C1 segment of cervical spinal cord (tissue), 14 donors: Measurements from ENCODE around the gene UBE2L3.
"Not testable (repeated sequence)": the region's sequence is repeated elsewhere in the genome, so short reads cannot be mapped to it uniquely, and the experiment has no call there.

Source experiments
- DNase-seq, 14 donors: peaks; one replicate each; lab custom pipeline; 2025; lab: John Stamatoyannopoulos, UW

UBE2L3 gene

DNA sequence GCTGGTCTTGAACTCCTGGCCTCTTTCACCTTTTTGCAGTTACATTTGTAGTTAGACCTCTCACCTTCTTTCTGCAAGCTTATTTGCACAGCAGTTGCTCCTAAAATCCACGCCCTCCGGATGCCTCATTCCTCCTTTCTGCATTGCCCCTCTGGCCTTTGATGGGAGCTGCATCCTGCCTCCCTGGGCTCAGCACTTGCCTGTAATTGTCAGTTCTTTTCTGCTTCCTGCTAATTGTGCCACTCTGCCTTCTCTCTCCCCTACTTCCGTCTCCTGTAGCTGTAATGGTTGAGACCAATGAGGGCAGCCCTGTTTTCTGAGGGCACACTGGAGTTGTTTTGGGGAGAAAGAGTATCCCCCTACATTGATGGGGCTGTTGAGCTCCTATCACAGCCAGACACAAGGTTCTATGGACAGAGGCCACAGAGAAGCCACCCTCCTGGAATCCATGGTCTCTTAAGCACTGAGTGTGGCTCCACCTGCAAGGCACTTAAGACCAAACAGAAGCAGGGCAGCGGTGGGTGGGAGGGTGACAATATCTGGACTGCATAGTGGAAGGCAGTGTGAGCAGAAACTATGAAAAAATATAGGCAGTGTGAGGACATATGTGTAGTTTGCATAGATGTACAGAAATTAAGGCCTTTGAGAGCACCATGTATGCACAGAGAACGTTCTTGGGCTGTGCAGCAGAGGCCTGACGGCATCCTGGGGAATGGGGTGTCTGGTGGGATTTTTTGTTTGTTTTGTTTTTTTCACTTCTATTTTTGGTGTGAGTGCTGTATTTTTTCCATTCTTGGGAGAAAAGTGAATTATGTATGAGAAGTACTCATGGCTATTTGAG lies 31.8 kb downstream of the UBE2L3 start:
- no peak for DNase-seq

DNA sequence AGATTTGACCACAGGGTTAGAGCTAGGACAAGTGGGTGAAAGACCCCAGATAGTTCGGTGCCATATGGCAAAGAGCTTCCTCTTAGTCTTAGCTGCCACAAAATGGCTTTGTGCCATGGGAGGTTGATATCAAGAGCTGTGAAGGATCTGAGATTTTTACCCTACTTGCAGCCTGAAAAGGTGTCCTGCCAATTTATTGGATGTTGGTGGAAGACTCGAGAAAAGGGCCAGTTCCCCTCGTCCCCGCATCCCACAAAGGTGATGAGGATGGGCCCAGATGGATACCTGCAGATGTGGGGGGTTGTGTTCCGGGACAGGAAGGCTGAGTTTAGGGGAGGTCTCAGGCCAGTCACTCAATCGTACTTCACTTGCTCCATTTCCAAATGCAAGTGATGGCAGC lies 35.1 kb downstream of the UBE2L3 start:
- no peak for DNase-seq

GRCh38 chr22:21603973-21604372 lies 36.5 kb downstream of the UBE2L3 start:
- DNase-seq, result no peak

DNA sequence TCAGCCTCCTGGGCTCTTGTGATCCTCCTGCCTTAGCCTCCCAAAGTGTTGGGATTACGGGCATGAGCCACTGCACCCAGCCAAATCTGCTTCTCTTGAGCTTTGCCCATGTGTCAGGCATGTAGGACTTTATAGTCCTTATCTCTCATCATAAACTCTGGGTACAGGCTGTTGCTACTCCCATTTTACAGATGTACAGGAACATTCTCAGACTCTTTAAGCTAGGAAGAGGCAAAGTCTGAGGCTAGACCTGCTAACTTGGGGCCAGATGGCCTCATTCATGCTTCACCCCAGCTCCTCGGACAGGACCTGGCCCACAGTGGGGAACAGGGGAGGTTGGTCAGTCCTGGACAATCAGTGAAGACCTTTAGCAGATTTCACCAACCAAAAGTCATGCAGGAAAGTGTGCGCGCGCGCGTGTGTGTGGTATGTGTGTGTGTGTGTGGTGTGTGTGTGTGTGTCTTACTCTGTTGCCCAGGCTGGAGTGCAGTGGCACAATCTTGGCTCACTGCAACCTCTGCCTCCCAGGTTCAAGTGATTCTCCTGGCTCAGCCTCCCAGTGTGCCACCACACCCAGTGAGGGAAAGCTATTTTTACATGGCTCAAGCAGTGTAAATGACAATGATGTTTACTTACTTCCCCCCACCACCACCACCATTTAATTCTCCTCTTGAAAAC lies 38.5 kb downstream of the UBE2L3 start:
- no peak for DNase-seq

DNA sequence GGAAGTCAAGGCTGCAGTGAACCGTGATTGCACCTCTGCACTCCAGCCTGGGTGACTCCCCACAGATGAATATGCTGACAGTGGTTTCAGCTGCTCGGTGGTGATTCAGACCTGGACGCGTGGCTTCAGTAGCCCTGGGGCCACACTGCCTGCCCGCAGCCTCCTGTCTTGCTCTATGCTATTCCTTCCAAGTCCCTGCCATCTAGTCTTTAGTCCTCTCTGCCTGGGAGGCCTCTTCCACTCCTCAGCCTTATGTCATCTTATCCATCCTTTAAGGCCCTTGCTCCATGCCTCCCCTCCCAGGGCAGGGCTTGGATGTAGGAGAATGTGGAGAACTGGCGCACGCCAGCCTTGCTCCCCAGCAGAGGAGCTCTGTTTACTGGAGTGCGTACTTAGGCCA lies 39.3 kb downstream of the UBE2L3 start:
- no peak for DNase-seq

DNA sequence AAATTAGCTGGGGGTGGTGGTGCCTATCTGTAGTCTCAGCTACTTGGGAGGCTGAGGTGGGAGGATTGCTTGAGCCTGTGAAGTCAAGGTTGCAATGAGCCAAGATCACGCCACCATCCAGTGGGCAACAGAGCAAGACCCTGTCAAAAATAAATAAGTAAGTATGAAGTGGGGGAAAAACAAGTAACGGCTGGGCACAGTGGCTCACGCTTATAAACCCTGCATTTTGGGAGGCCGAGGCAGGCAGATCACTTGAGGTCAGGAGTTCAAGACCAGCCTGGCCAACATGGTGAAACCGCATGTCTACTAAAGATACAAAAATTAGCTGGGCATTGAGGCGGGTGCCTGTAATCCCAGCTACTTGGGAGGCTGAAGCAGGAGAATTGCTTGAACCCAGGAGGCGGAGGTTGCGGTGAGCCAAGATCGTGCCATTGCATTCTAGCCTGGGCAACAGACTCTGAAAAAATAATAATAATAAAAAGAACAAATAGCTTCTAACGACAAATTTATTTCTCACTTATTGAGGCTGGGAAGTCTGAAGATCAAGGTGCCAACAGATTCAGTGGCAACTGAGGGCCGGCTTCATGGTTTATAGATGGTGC lies 42.1 kb downstream of the UBE2L3 start:
- DNase-seq, result not testable (repeated sequence)

DNA sequence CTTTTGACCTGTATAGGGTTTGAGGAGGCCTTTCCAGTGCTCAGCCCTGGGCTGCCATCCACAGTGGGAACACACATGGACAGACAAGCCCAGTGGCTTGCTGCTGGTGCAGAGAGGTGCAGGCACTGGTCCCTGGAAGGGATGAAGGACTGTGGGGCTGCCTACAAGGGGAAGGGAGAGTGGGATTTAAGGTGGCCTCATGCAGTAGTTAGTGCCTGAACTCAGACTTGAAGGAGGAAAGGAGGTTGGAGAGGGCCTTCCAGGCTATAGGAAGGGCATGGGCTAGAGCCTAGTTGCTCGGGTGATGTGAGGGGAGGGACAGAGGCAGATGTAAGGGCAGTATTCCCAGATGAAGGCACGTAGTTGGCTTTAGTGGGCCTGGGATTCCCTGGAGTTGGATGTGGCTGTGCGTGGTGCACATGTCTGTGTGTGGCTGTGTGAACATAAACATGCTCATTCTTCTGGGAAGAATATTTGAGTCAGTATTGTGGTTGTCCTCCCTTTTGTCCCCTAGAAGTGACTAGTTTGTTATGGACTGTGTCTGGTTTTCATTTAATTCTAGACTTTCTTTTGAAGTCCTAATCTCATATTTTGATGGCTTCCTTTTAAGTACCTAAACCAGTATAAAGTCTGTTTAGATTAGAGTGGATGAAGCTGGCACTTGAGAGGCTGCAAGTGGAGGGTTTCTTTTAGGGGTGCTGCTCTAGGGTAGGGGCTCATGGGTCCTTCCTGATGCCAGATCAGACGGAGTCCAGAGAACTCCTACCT lies 43.9 kb downstream of the UBE2L3 start:
- no peak for DNase-seq

DNA sequence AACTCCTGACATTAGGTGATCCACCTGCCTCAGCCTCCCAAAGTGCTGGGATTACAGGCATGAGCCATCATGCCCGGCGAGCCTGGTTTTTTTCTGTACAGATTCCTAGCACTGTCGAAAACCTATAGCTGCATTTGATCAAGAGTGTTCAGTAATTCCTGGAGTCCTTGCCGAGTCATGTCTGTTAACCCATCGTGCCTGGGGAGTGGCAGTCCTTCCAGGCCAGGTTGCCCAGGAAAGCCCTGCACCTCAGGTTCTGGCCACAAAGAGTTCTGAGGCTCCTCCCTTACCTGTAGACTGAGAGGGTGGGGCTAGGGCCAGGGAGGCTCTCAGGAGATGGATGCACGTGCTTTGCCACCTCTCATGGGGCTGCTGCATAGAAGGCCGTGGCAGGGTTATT lies 45.3 kb downstream of the UBE2L3 start:
- DNase-seq, result no peak

DNA sequence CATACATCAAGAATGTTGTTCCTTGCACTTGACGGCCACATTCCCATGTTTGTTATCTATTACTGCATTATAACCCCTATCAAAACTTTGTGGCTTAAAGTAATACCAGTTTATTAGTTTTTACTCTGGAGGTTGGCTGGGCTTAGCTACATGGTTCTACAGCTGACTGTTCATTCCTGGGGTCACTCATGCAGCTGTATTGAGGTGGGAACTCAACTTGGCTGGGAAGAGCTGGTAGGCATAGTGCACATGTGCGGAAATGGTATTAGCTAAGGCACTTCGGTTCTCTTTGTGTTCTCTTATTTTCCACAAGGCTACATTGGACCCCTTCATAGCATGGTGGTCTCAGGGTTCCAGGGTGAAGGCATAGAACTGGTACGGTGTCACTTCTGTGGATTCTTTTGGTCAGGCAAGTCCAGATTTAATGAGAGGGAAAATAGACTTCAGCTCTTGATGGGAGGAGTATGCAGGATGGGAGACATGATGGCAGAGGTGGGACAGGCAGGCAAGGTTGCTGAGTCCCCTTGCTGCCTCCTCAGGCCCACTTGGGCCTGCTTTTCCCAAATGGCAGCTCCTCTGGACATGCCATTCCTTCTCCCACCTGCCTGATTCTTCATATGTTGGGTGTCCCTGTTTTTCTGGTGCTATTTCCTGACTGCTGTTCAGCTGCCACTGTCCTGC lies 46.2 kb downstream of the UBE2L3 start:
- DNase-seq, result no peak

DNA sequence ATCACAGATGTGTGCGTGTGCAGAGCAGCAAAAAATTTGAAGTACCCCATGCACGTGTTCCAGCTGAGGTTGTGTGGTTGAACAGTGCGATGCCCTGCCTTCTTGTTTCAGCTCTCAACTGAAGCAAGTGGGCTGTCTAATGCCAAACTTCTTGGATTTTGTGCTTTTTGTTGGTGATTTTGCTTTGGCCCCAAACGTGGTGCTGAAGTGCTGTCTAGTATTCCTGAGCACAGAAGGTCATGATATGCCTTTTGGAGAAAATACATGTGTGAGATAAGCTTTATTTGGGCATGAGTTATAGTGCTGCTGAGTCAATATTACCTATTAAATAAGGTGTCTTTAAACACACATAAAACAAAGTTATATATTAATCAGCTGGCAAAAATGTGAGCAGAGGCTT lies 48.2 kb downstream of the UBE2L3 start:
- no peak for DNase-seq

DNA sequence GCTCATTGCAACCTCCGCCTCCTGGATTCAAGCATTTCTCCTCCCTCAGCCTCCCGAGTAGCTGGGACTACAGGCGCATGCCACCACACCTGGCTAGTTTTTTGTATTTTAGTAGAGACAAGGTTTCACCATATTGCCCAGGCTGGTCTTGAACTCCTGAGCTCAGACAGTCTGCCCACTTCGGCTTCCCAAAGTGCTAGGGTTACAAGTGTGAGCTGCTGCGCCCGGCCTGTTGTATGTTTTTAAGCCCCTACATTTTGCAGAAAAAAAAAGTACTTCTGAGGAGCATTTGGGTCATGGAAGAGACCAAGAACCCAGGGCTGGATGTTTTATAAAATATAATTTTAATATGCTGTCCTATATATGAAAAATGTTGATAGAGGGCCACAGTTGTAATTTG lies 49.8 kb downstream of the UBE2L3 start:
- DNase-seq, result not testable (repeated sequence)

DNA sequence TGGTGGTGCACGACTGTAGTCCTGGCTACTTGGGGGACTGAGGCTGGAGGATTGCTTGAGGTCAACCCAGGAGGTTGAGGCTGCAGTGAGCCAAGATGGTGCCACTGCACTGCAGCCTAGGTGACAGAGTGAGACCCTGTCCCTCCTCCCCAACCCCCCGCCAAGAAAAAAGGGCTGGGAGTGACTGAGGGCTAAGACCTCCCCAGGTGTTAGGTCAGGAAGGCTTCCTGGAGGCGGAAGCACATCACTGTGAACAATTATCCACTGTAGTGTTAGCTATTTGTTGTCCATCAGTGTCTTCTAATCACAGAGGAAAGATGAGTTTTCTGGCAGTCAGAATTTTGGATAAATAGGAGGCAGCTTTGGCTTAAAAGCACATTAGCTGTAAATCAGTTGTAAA lies 53.5 kb downstream of the UBE2L3 start:
- DNase-seq, result no peak

GRCh38 chr22:21622011-21622918 lies 54.8 kb downstream of the UBE2L3 start:
- DNase-seq, result peak in 5 of 14 donors; percentile 6 to 23 (median 11)

- DNase-seq, result peak in 2 of 14 donors; percentile 22 to 72
These were observed 55.6 kb downstream of the UBE2L3 start for GRCh38 chr22:21622919-21623647.

GRCh38 chr22:21623648-21623970 lies 56.1 kb downstream of the UBE2L3 start:
- peak in 7 of 14 donors; percentile 19 to 72 (median 22) for DNase-seq

DNA sequence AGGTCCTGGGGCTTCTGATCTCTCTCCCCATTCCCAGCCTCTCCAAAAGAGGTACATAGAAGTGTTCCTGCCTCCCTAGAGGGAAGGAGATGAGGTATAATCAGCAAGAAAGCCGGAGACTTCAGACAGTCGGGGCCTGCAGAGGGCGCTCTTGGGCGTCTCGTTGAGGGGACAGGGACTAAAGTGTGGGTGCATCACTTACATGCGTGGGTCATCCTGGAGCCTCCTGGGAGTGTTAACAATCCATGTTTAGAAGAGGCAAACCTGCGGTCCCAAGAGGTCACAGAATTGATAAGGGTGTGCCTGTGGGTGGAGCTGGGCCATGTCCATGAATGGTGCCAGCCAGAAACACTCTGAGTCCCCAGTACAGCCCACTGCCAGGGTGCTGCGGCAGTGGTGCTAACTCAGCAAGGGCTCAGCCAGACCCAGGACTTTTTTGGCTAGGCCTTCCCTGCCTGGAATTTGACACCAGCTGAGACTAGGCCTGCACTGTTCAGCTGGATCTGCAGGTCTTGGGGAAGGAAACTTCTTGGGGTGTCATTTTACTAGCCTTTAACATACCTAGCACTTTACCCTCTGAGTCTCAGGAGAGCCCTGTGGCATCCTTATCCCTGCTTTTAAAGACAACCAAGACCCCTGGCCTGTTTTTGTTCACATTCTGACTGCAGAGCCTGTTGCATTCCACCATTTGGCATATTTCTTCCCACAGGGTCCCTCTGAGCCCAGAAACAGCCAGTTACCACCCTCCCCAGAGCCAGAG lies 56.8 kb downstream of the UBE2L3 start:
- peak in 1 of 14 donors; percentile 46 for DNase-seq

GRCh38 chr22:21624880-21625791 lies 57.6 kb downstream of the UBE2L3 start:
- no peak for DNase-seq
